K562 (cell line): Measurements from ENCODE around the gene DLGAP1. TPM values are rescaled to one million over a fixed set of nuclear protein-coding genes. Genes with fewer than 3 reads are reported as not detected.
A peak's percentile ranks its signal among the peaks of the same experiment; 100 is the strongest.

Experiments used
- CGGBP1 ChIP-seq: fragments of 250-450 bp; sonication (Bioruptor Pico); IDR thresholded peaks from 2 replicates; pipeline ENCODE4 v1.9.0; 2021; ENCODE audit warnings: mild to moderate bottlenecking
- FOXA3 ChIP-seq, 2 experiments: fragments of 450-650 bp in 1 of 2; sonication (generic) in 1 of 2; formaldehyde crosslinking; IDR thresholded peaks in 1 of 2; conservative IDR thresholded peaks in 1 of 2; 2 replicates each; pipeline versions ENCODE4 v1.4.0 to v1.8.0; 2020 to 2022; ENCODE audit warnings: mild to moderate bottlenecking in 2 of 2, missing genetic modification reagents in 1 of 2
- ILF3 ChIP-seq: fragments of 450-650 bp; IDR thresholded peaks from 2 replicates; pipeline ENCODE4 v1.6.1; 2018; ENCODE audit warnings: antibody characterized with exemption, mild to moderate bottlenecking, moderate library complexity, borderline replicate concordance
- MBD1 ChIP-seq: fragments of 250-450 bp; sonication (Bioruptor Pico); IDR thresholded peaks from 2 replicates; pipeline ENCODE4 v1.8.0; 2022; ENCODE audit warnings: inconsistent platforms
- NFE2L1 ChIP-seq: fragments of 450-650 bp; IDR thresholded peaks from 2 replicates; pipeline ENCODE4 v1.6.1; 2016; ENCODE audit warnings: missing genetic modification characterization, low read depth, mild to moderate bottlenecking, missing compliant biosample characterization, moderate library complexity, borderline replicate concordance
- NFIX ChIP-seq: fragments of 250-450 bp; sonication (Bioruptor Pico); IDR thresholded peaks from 2 replicates; pipeline ENCODE4 v1.4.0; 2020; ENCODE audit warnings: low read depth, mild to moderate bottlenecking, moderate library complexity
- NONO ChIP-seq, 2 experiments: fragments of 200-400 bp in 1 of 2; fragments of 450-650 bp in 1 of 2; formaldehyde crosslinking in 1 of 2; IDR thresholded peaks; 2 replicates each; pipeline ENCODE4 v1.6.1; 2017; ENCODE audit warnings: low read depth in 2 of 2, mild to moderate bottlenecking in 2 of 2, moderate library complexity in 2 of 2, low read length in 1 of 2
- OTX1 ChIP-seq: fragments of 450-650 bp; formaldehyde crosslinking; IDR thresholded peaks from 2 replicates; pipeline ENCODE4 v1.4.0; 2022; ENCODE audit warnings: mild to moderate bottlenecking
- POLR2A ChIP-seq: fragments of 450-650 bp; conservative IDR thresholded peaks from 2 replicates; pipeline ENCODE4 v1.6.1; 2016
- POLR2AphosphoS2 ChIP-seq: IDR thresholded peaks from 2 replicates; pipeline ENCODE4 v1.6.1; 2012; ENCODE audit warnings: low read length, improper control_type of control experiment
- POU5F1 ChIP-seq: fragments of 150-350 bp; IDR thresholded peaks from 2 replicates; pipeline ENCODE4 v1.6.1; 2014; ENCODE audit warnings: borderline replicate concordance, low read length, low read depth, mild to moderate bottlenecking; ENCODE audit not compliant: partially characterized antibody
- TEAD4 ChIP-seq, 2 experiments: sonication (generic) in 1 of 2; formaldehyde crosslinking in 1 of 2; IDR thresholded peaks; 2 replicates each; pipeline versions ENCODE4 v1.6.1 to v1.8.0; 2012 to 2022; ENCODE audit warnings: borderline replicate concordance in 1 of 2, inconsistent platforms in 1 of 2, low read length in 1 of 2, mild to moderate bottlenecking in 1 of 2, missing genetic modification reagents in 1 of 2
- TRIM28 ChIP-seq: fragments of 450-650 bp; IDR thresholded peaks from 2 replicates; pipeline ENCODE4 v1.6.1; 2017
- YBX1 ChIP-seq: fragments of 450-650 bp; IDR thresholded peaks from 2 replicates; pipeline ENCODE4 v1.7.1; 2016; ENCODE audit warnings: mild to moderate bottlenecking
- ZBTB17 ChIP-seq: fragments of 450-650 bp; formaldehyde crosslinking; IDR thresholded peaks from 2 replicates; pipeline ENCODE4 v1.4.0; 2020; ENCODE audit warnings: mild to moderate bottlenecking
- ZC3H8 ChIP-seq: fragments of 450-650 bp; IDR thresholded peaks from 2 replicates; pipeline ENCODE4 v1.6.1; 2017
- ZFP30 ChIP-seq: fragments of 250-450 bp; sonication (Bioruptor Pico); IDR thresholded peaks from 2 replicates; pipeline ENCODE4 v1.8.0; 2022; ENCODE audit warnings: moderate library complexity, mild to moderate bottlenecking, inconsistent platforms, borderline replicate concordance
- ZFP36 ChIP-seq: fragments of 150-350 bp; IDR thresholded peaks from 2 replicates; pipeline ENCODE4 v1.6.1; 2018; ENCODE audit warnings: low read length, low read depth; ENCODE audit not compliant: partially characterized antibody
- ZFPM2 ChIP-seq: fragments of 250-450 bp; sonication (Bioruptor Pico); IDR thresholded peaks from 2 replicates; pipeline ENCODE4 v1.5.1; 2022; ENCODE audit warnings: mild to moderate bottlenecking
- ZKSCAN1 ChIP-seq: fragments of 150-350 bp; IDR thresholded peaks from 2 replicates; pipeline ENCODE4 v1.6.1; 2016; ENCODE audit warnings: low read depth, low read length
- ZNF232 ChIP-seq: sonication (generic); formaldehyde crosslinking; IDR thresholded peaks from 2 replicates; pipeline ENCODE4 v1.8.0; 2022; ENCODE audit warnings: mild to moderate bottlenecking, missing genetic modification reagents
- ZNF316 ChIP-seq: fragments of 450-650 bp; IDR thresholded peaks from 2 replicates; pipeline ENCODE4 v1.6.1; 2016
- ZNF695 ChIP-seq: fragments of 450-650 bp; formaldehyde crosslinking; IDR thresholded peaks from 2 replicates; pipeline ENCODE4 v1.4.0; 2020; ENCODE audit warnings: mild to moderate bottlenecking, moderate library complexity
- ZNF75A ChIP-seq: fragments of 450-650 bp; formaldehyde crosslinking; IDR thresholded peaks from 2 replicates; pipeline ENCODE4 v1.4.0; 2020; ENCODE audit warnings: mild to moderate bottlenecking
- ZNF780A ChIP-seq: fragments of 250-450 bp; sonication (Bioruptor Pico); IDR thresholded peaks from 2 replicates; pipeline ENCODE4 v1.5.0; 2021; ENCODE audit warnings: mild to moderate bottlenecking
- ZNF79 ChIP-seq: fragments of 250-450 bp; sonication (Bioruptor Pico); IDR thresholded peaks from 2 replicates; pipeline ENCODE4 v1.4.0; 2020; ENCODE audit warnings: low read depth, mild to moderate bottlenecking, moderate library complexity
- polyA plus RNA-seq, 8 experiments: library from polyadenylated mRNA; depleted of rRNA in 4 of 8; stranded (reverse) in 5 of 8; unstranded in 3 of 8; fragments of >200 nt; fragmentation: Nextera tagmentation in 2 of 8; fragmentation: Illumina TruSeq in 1 of 8; extraction: Ambion mirVana in 2 of 8; extraction: Trizol in 1 of 8; gene quantifications; 2 replicates each; pipeline versions ENCODE4 v1.2.1 to v1.2.3, GENCODE V29; 2011 to 2014; ENCODE audit warnings: inconsistent platforms in 1 of 8, missing spikeins in 1 of 8
- total RNA-seq, 7 experiments: library from RNA; depleted of rRNA in 6 of 7; stranded (reverse); fragments of >200 nt in 6 of 7; fragmentation: Illumina TruSeq in 2 of 7; extraction: Trizol in 2 of 7; gene quantifications; 2 replicates each; pipeline versions ENCODE4 v1.2.1 to v1.2.3, GENCODE V29; 2011 to 2021; ENCODE audit warnings: low replicate concordance in 1 of 7
- TF ChIP-seq, protein P1 (sequence below): fragments of 250-450 bp; sonication (Bioruptor Pico); IDR thresholded peaks from 2 replicates; pipeline ENCODE4 v1.8.0; 2021; ENCODE audit warnings: moderate library complexity, mild to moderate bottlenecking, inconsistent platforms

The DLGAP1 gene
- total and polyA plus RNA-seq, 9 of the 15 experiments (the other 6 are each of a cell fraction or from before 2014, with no cell fraction given), result 0.04 to 0.22 (median 0.08) TPM

DNA sequence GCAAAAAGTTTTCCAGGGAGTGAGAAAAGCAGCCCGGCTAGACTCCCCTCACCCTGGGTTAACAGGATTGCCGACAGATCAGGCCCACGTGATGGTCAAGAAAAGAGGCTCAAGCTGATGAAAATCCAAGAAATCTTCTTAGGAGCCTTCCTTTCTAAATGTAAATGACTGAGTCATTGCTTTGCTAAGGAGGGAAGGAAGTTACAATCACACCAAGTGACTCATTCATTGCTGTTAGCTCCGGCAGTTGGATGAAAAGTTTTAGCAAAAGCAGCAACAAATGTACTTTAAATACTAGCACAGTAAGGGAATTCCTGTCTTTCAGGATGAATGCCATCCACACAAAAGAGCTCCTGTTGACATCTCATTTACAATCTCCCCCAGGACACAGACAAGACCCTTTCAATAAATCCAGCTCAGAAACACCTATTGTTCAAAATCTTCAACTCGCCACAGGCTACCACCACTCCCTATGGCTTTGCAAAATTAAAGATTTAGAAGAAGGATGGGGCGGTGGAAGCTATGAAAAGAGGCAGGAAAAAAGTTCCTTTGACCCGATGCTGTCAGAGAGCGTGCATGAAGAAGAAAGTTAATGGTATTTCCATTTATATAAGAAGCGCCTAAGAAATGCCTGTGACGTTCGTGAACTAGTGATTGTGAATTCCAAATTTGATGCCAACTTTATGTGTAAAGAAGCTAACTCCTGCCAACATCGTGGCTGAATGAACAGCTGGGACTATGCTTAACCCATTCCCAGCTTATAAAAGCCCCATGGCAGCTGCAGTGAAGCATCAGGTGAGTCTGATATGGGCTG, 851.5 kb downstream of the DLGAP1 start (continued):
- TF ChIP-seq MBD1 (CRISPR knock-in tag) (no peak), ZNF232 (CRISPR knock-in tag) (peak; percentile 21; the same call in 1 of the 2 replicates), YBX1 (no peak), ZFPM2 (peak; percentile 93), POU5F1 (no peak), ZNF79 (CRISPR knock-in tag) (no peak), ZNF695 (CRISPR knock-in tag) (0 out of 2 replicates have a peak, but pooled peaks have one; percentile 21), ZC3H8 (no peak), ZNF780A (peak; percentile 89), TRIM28 (no peak), FOXA3 (CRISPR knock-in tag; conservative IDR thresholded peaks at IDR 0.05 in 1 of 2, IDR thresholded peaks at IDR 0.05 in 1 of 2) (peak in 1 of 2 experiments; percentile 55; a peak in 1 of 4 replicates), POLR2A (no peak), NFE2L1 (peak; percentile 75; the same call in 1 of the 2 replicates), CGGBP1 (CRISPR knock-in tag) (no peak), ZNF75A (peak; percentile 73; the same call in 1 of the 2 replicates), ZBTB17 (CRISPR knock-in tag) (peak; percentile 46), OTX1 (CRISPR knock-in tag) (peak; percentile 80; the same call in 1 of the 2 replicates), NONO (IDR thresholded peaks at IDR 0.05; ENCODE audit: low read depth in 2 of 2, low read length in 1 of 2) (peak in 1 of 2 experiments; percentile 67; a peak in 2 of 4 replicates), ZNF316 (no peak), TEAD4 (IDR thresholded peaks at IDR 0.05; ENCODE audit: low read length) (peak; percentile 4), TEAD4 (CRISPR knock-in tag; IDR thresholded peaks at IDR 0.05; ENCODE audit: borderline replicate concordance) (no peak), POLR2AphosphoS2 (peak; percentile 97), NFIX (no peak), ILF3 (no peak), ZFP36 (peak; percentile 32), ZKSCAN1 (no peak), ZFP30 (CRISPR knock-in tag) (peak; percentile 86; the same call in 1 of the 2 replicates)
- TF ChIP-seq, protein P1, sequence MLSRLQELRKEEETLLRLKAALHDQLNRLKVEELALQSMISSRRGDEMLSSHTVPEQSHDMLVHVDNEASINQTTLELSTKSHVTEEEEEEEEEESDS, result 0 out of 2 replicates have a peak, but pooled peaks have one; percentile 10
